ENCODE results near the gene POLA2. TPM values are rescaled to one million over a fixed set of nuclear protein-coding genes. Genes with fewer than 3 reads are reported as not detected.
A peak's percentile ranks its signal among the peaks of the same experiment; 100 is the strongest.

The POLA2 gene
- total RNA-seq, 1 donor from 2014 or later = 27.4 TPM

GRCh38 chr11:65266210-65266609 lies 4.4 kb downstream of the POLA2 start:
- no peaks in the 10 kb centered on the region for H3K9me3 Mint-ChIP-seq (ENCODE audit: low read depth)
- no peak overlapping the region for H3K4me3 Mint-ChIP-seq (ENCODE audit: low read depth)
- no peak for DNase-seq (ENCODE audit: low spot score, unreplicated experiment)
- peaks cover 9% of the 10 kb centered on the region for H3K4me1 Mint-ChIP-seq (ENCODE audit: low read depth)
- no peak for TF ChIP-seq CTCF (IDR thresholded peaks at IDR 0.05; ENCODE audit: unreplicated experiment)
- H3K27ac Mint-ChIP-seq = no peak overlapping the region
- H3K27me3 Mint-ChIP-seq = no peaks in the 10 kb centered on the region
- H3K36me3 Mint-ChIP-seq (ENCODE audit: insufficient read depth) = peaks cover 6% of the 10 kb centered on the region

- peak overlapping the region; percentile 78 for H3K27ac Mint-ChIP-seq
- peak overlapping the region; percentile 31 for H3K4me3 Mint-ChIP-seq (ENCODE audit: low read depth)
- no peaks in the 10 kb centered on the region for H3K27me3 Mint-ChIP-seq
- H3K9me3 Mint-ChIP-seq (ENCODE audit: low read depth) = no peaks in the 10 kb centered on the region
- peaks cover 31% of the 10 kb centered on the region for H3K4me1 Mint-ChIP-seq (ENCODE audit: low read depth)
- DNase-seq (ENCODE audit: low spot score, unreplicated experiment) = peak; percentile 49
- H3K36me3 Mint-ChIP-seq (ENCODE audit: insufficient read depth) = peaks cover 5% of the 10 kb centered on the region
- peak; percentile 84 for TF ChIP-seq CTCF (IDR thresholded peaks at IDR 0.05; ENCODE audit: unreplicated experiment)
Measured at GRCh38 chr11:65274735-65275682, 13.2 kb downstream of the POLA2 start.

GRCh38 chr11:65275906-65276305 lies 14.1 kb downstream of the POLA2 start:
- H3K27ac Mint-ChIP-seq = peak overlapping the region; percentile 53
- no peaks in the 10 kb centered on the region for H3K27me3 Mint-ChIP-seq
- no peak for DNase-seq (ENCODE audit: low spot score, unreplicated experiment)
- peaks cover 31% of the 10 kb centered on the region for H3K4me1 Mint-ChIP-seq (ENCODE audit: low read depth)
- no peak for TF ChIP-seq CTCF (IDR thresholded peaks at IDR 0.05; ENCODE audit: unreplicated experiment)
- H3K36me3 Mint-ChIP-seq (ENCODE audit: insufficient read depth) = peaks cover 2% of the 10 kb centered on the region
- no peak overlapping the region for H3K4me3 Mint-ChIP-seq (ENCODE audit: low read depth)
- no peaks in the 10 kb centered on the region for H3K9me3 Mint-ChIP-seq (ENCODE audit: low read depth)

GRCh38 chr11:65277631-65278277 lies 16.0 kb downstream of the POLA2 start:
- no peak for DNase-seq (ENCODE audit: low spot score, unreplicated experiment)
- no peak overlapping the region for H3K27ac Mint-ChIP-seq
- H3K4me1 Mint-ChIP-seq (ENCODE audit: low read depth) = peaks cover 31% of the 10 kb centered on the region
- H3K9me3 Mint-ChIP-seq (ENCODE audit: low read depth) = no peaks in the 10 kb centered on the region
- no peak overlapping the region for H3K4me3 Mint-ChIP-seq (ENCODE audit: low read depth)
- peaks cover 8% of the 10 kb centered on the region for H3K36me3 Mint-ChIP-seq (ENCODE audit: insufficient read depth)
- H3K27me3 Mint-ChIP-seq = no peaks in the 10 kb centered on the region
- TF ChIP-seq CTCF (IDR thresholded peaks at IDR 0.05; ENCODE audit: unreplicated experiment) = no peak

GRCh38 chr11:65278356-65278755 lies 16.6 kb downstream of the POLA2 start:
- Mint-ChIP-seq H3K4me1 (ENCODE audit: low read depth) (peaks cover 31% of the 10 kb centered on the region), H3K9me3 (ENCODE audit: low read depth) (no peaks in the 10 kb centered on the region), H3K27ac (no peak overlapping the region), H3K4me3 (ENCODE audit: low read depth) (no peak overlapping the region), H3K36me3 (ENCODE audit: insufficient read depth) (peaks cover 8% of the 10 kb centered on the region), H3K27me3 (no peaks in the 10 kb centered on the region)
- no peak for TF ChIP-seq CTCF (IDR thresholded peaks at IDR 0.05; ENCODE audit: unreplicated experiment)
- no peak for DNase-seq (ENCODE audit: low spot score, unreplicated experiment)

All from progenitor cell of endocrine pancreas (in vitro differentiated cells).